ENCODE results near the gene ERC1.

The ERC1 gene

DNA sequence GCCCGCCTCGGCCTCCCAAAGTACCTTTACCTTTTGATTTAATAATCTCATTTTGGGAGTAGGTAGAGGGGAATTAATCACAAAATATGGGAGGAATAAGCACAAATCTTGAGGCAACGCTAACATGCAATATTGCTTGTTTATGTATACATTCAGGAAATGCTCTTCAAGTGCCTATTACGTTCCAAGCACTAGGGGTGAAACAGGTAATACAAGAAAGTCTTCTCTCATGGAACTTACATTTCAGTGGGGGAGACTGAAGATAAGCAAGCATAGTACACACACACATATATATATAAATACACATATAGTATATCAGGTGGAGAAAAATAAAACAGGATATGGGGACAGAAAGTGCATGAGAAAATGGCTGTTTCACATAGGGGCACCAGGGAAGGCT is 19.0 kb upstream of the ERC1 start:
- no peak overlapping the region for H3K4me2 ChIP-seq (ENCODE audit: low read depth, low read length)
- H3K4me3 ChIP-seq (ENCODE audit: low read length): no peak overlapping the region
- no peak for DNase-seq
- H3F3A ChIP-seq (ENCODE audit: insufficient read depth, low read length): no peaks in the 10 kb centered on the region
- no peaks in the 10 kb centered on the region for H3K36me3 ChIP-seq (replicated peaks; ENCODE audit: insufficient read depth, low read length)
- H3K9ac ChIP-seq (ENCODE audit: low read length): no peak overlapping the region
- no peaks in the 10 kb centered on the region for H3K79me2 ChIP-seq (ENCODE audit: low read length)
- H3K9me2 ChIP-seq (replicated peaks; ENCODE audit: insufficient read depth, low read length): no peaks in the 10 kb centered on the region
- no peaks in the 10 kb centered on the region for H4K20me1 ChIP-seq (ENCODE audit: insufficient read depth, low read length)
- H2AFZ ChIP-seq (ENCODE audit: low read length): no peak overlapping the region
- H3K9me3 ChIP-seq (replicated peaks; ENCODE audit: insufficient read depth, low read length): no peaks in the 10 kb centered on the region
- TF ChIP-seq EZH2phosphoT487 (IDR thresholded peaks at IDR 0.05; ENCODE audit: low read length) (no peak), EZH2 (optimal IDR thresholded peaks at IDR 0.05; ENCODE audit: low read depth, low read length) (no peak)
- TF ChIP-seq, protein P1, sequence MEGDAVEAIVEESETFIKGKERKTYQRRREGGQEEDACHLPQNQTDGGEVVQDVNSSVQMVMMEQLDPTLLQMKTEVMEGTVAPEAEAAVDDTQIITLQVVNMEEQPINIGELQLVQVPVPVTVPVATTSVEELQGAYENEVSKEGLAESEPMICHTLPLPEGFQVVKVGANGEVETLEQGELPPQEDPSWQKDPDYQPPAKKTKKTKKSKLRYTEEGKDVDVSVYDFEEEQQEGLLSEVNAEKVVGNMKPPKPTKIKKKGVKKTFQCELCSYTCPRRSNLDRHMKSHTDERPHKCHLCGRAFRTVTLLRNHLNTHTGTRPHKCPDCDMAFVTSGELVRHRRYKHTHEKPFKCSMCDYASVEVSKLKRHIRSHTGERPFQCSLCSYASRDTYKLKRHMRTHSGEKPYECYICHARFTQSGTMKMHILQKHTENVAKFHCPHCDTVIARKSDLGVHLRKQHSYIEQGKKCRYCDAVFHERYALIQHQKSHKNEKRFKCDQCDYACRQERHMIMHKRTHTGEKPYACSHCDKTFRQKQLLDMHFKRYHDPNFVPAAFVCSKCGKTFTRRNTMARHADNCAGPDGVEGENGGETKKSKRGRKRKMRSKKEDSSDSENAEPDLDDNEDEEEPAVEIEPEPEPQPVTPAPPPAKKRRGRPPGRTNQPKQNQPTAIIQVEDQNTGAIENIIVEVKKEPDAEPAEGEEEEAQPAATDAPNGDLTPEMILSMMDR (IDR thresholded peaks at IDR 0.05; ENCODE audit: low read length): no peak
- H3K27me3 ChIP-seq (replicated peaks; ENCODE audit: insufficient read depth, low read length): no peaks in the 10 kb centered on the region
- H3K4me1 ChIP-seq (ENCODE audit: low read length): no peaks in the 10 kb centered on the region
- H3K27ac ChIP-seq (ENCODE audit: low read length): no peak overlapping the region

DNA sequence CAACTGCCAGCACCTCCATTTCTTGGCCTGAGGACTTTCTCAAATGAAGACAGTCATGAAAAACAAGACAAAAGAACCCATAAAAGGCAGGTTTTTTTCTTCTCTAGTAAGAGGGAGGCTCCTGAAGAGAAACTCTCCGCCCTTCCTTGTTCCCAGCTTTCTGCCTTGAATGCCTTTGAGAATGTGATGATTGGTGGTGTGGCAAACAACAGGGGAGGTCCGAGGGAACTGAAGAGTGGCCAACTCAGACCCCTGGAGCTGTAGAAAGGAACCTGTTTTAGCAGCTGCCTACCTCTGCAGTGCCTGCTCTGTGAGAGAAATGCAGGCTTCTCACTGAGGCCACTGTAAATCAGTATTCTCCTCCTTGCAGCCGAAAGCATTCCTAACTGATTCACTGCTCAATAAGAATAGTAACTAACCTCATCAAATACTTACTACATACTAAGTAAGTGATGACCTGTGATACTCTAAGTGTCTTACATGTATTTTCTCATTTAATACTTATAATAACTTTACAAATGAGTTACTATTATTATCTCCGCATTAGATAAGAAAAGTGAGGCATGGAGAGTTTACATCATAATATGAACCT is 16.7 kb upstream of the ERC1 start:
- no peaks in the 10 kb centered on the region for H3K36me3 ChIP-seq (replicated peaks; ENCODE audit: insufficient read depth, low read length)
- no peak overlapping the region for H3K4me3 ChIP-seq (ENCODE audit: low read length)
- no peak overlapping the region for H2AFZ ChIP-seq (ENCODE audit: low read length)
- H3K9ac ChIP-seq (ENCODE audit: low read length): no peak overlapping the region
- H3K9me2 ChIP-seq (replicated peaks; ENCODE audit: insufficient read depth, low read length): no peaks in the 10 kb centered on the region
- no peak overlapping the region for H3K27ac ChIP-seq (ENCODE audit: low read length)
- no peaks in the 10 kb centered on the region for H3K4me1 ChIP-seq (ENCODE audit: low read length)
- H3K4me2 ChIP-seq (ENCODE audit: low read depth, low read length): no peak overlapping the region
- no peaks in the 10 kb centered on the region for H3K79me2 ChIP-seq (ENCODE audit: low read length)
- H4K20me1 ChIP-seq (ENCODE audit: insufficient read depth, low read length): no peaks in the 10 kb centered on the region
- H3K27me3 ChIP-seq (replicated peaks; ENCODE audit: insufficient read depth, low read length): no peaks in the 10 kb centered on the region
- DNase-seq: no peak
- H3F3A ChIP-seq (ENCODE audit: insufficient read depth, low read length): no peaks in the 10 kb centered on the region
- TF ChIP-seq EZH2 (optimal IDR thresholded peaks at IDR 0.05; ENCODE audit: low read depth, low read length) (no peak), EZH2phosphoT487 (IDR thresholded peaks at IDR 0.05; ENCODE audit: low read length) (no peak)
- TF ChIP-seq, protein P1 (IDR thresholded peaks at IDR 0.05; ENCODE audit: low read length): no peak
- H3K9me3 ChIP-seq (replicated peaks; ENCODE audit: insufficient read depth, low read length): no peaks in the 10 kb centered on the region

DNA sequence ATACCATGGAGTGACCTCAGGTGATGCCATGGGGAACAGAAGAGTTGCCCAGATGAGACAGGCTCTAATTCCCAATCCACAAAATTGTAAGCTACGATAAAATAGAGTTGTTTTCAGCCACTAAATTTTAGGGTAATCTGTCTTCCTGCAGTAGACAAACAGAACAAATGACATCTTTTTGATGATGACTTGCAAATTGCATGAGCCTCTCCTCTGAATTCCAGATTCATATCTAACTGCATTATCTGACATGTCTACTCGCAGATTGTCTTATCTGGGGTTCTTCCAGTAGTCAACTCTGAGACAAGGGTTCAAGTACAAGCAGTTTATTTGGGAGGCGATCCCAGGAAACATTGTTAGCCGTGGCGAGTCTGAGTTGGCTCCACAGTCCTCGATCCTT is 14.4 kb upstream of the ERC1 start:
- Histone ChIP-seq H3K27ac (ENCODE audit: low read length) (no peak overlapping the region), H3F3A (ENCODE audit: insufficient read depth, low read length) (no peaks in the 10 kb centered on the region), H2AFZ (ENCODE audit: low read length) (no peak overlapping the region), H3K36me3 (replicated peaks; ENCODE audit: insufficient read depth, low read length) (no peaks in the 10 kb centered on the region), H3K79me2 (ENCODE audit: low read length) (no peaks in the 10 kb centered on the region), H3K4me1 (ENCODE audit: low read length) (no peaks in the 10 kb centered on the region), H3K4me2 (ENCODE audit: low read depth, low read length) (no peak overlapping the region), H3K27me3 (replicated peaks; ENCODE audit: insufficient read depth, low read length) (no peaks in the 10 kb centered on the region), H3K9me2 (replicated peaks; ENCODE audit: insufficient read depth, low read length) (no peaks in the 10 kb centered on the region), H4K20me1 (ENCODE audit: insufficient read depth, low read length) (no peaks in the 10 kb centered on the region), H3K9ac (ENCODE audit: low read length) (no peak overlapping the region), H3K9me3 (replicated peaks; ENCODE audit: insufficient read depth, low read length) (no peaks in the 10 kb centered on the region), H3K4me3 (ENCODE audit: low read length) (no peak overlapping the region)
- TF ChIP-seq, protein P1 (IDR thresholded peaks at IDR 0.05; ENCODE audit: low read length): no peak
- TF ChIP-seq EZH2phosphoT487 (IDR thresholded peaks at IDR 0.05; ENCODE audit: low read length) (no peak), EZH2 (optimal IDR thresholded peaks at IDR 0.05; ENCODE audit: low read depth, low read length) (no peak)
- no peak for DNase-seq

All from MM.1S (cell line).